ENCODE measurements around the gene SMKR1. TPM values are rescaled to one million over a fixed set of nuclear protein-coding genes. Genes with fewer than 3 reads are reported as not detected.
"Not testable (repeated sequence)": the region's sequence is repeated elsewhere in the genome, so short reads cannot be mapped to it uniquely, and the experiment has no call there.

Gene SMKR1
- total RNA-seq, 3 donors from 2014 or later: not detected

GRCh38 chr7:129525225-129525862 is 23.0 kb downstream of the SMKR1 start:
- Histone ChIP-seq H3K4me1 (no peaks in the 10 kb centered on the region), H3K36me3 (no peaks in the 10 kb centered on the region), H3K4me3 (no peak overlapping the region), H3K27ac (no peak overlapping the region), H3K27me3 (peaks cover 0 to 5% of the 10 kb centered on the region in 2 donors), H3K9me3 (no peaks in the 10 kb centered on the region)
- TF ChIP-seq POLR2AphosphoS5 (IDR thresholded peaks at IDR 0.05) (no peak), POLR2A (IDR thresholded peaks at IDR 0.05) (no peak), CTCF (IDR thresholded peaks at IDR 0.05) (no peak)
- no peak for DNase-seq (ENCODE audit: low spot score in 2 of 2)
- intact Hi-C loops (cut with DNase I; ENCODE audit: low total_unique reads): no loop called here

DNA sequence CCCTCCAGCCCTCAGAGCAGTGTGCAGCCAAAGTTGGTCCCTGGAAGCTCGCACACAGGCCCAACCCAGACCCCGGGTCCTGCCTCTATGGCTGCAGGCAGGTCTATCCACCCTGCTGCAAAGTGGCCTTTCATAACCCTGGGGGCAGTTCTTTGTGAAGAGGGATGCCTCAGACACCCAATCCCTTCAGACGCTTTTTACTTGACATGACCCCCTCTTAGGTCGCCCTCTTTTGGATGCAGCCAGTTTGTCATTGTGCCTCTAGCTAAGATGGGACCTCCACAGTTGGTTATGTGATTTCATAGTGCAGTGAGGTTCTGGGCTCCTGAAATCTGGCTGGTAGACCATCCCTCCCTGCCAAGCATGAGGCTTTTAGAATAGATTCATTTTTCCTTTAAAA is 27.3 kb downstream of the SMKR1 start:
- TF ChIP-seq CTCF (IDR thresholded peaks at IDR 0.05) (no peak), POLR2AphosphoS5 (IDR thresholded peaks at IDR 0.05) (no peak), POLR2A (IDR thresholded peaks at IDR 0.05) (no peak)
- H3K4me1 ChIP-seq: no peaks in the 10 kb centered on the region
- H3K27me3 ChIP-seq: no peaks in the 10 kb centered on the region
- intact Hi-C loops (cut with DNase I; ENCODE audit: low total_unique reads): no loop called here
- no peaks in the 10 kb centered on the region for H3K9me3 ChIP-seq
- H3K27ac ChIP-seq: no peak overlapping the region
- H3K4me3 ChIP-seq: no peak overlapping the region
- DNase-seq (ENCODE audit: low spot score in 2 of 2): no peak
- H3K36me3 ChIP-seq: no peaks in the 10 kb centered on the region

DNA sequence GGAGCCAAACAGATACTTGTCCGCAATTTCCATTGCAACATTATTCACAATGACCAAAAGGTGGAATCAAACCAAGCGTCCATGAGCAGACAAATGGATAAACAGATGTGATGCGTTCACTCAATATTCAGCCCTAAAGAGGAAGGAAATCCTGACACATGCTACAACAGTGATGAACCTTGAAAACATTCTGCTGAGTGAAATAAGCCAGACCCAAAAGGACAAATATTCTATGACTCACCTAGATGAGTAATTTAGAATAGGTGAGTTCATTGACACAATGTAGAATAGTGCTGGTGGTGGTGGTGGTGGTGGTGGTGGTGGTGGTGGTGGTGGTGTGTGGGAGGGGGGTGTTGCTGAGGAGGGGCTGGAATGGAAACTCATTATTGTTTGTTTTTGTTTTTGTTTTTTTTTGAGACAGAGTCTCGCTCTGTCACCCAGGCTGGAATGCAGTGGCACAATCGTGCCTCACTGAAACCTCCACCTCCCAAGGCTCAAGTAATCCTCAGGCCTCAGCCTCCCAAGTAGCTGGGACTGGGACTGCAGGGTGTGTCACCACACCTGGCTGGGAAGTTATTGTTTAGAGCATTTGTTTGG is 28.6 kb downstream of the SMKR1 start:
- Histone ChIP-seq H3K27ac (no peak overlapping the region), H3K9me3 (no peaks in the 10 kb centered on the region), H3K4me1 (no peaks in the 10 kb centered on the region), H3K36me3 (no peaks in the 10 kb centered on the region), H3K27me3 (no peaks in the 10 kb centered on the region), H3K4me3 (no peak overlapping the region)
- intact Hi-C loops (cut with DNase I; ENCODE audit: low total_unique reads): no loop called here
- no peak for TF ChIP-seq CTCF (IDR thresholded peaks at IDR 0.05)
- no peak for TF ChIP-seq POLR2A (IDR thresholded peaks at IDR 0.05)
- TF ChIP-seq POLR2AphosphoS5 (IDR thresholded peaks at IDR 0.05): no peak
- DNase-seq (ENCODE audit: low spot score in 2 of 2): no peak

GRCh38 chr7:129531721-129532120 is 29.4 kb downstream of the SMKR1 start:
- no peak for TF ChIP-seq CTCF (IDR thresholded peaks at IDR 0.05)
- no peak for TF ChIP-seq POLR2A (IDR thresholded peaks at IDR 0.05)
- no peak for TF ChIP-seq POLR2AphosphoS5 (IDR thresholded peaks at IDR 0.05)
- Histone ChIP-seq H3K9me3 (no peaks in the 10 kb centered on the region), H3K36me3 (no peaks in the 10 kb centered on the region), H3K27me3 (no peaks in the 10 kb centered on the region), H3K4me1 (no peaks in the 10 kb centered on the region), H3K27ac (no peak overlapping the region), H3K4me3 (no peak overlapping the region)
- intact Hi-C loops (cut with DNase I; ENCODE audit: low total_unique reads): no loop called here
- no peak for DNase-seq (ENCODE audit: low spot score in 2 of 2)

GRCh38 chr7:129532375-129532774 is 30.0 kb downstream of the SMKR1 start:
- H3K4me3 ChIP-seq: no peak overlapping the region
- no peaks in the 10 kb centered on the region for H3K4me1 ChIP-seq
- H3K27ac ChIP-seq: no peak overlapping the region
- DNase-seq (ENCODE audit: low spot score in 2 of 2): no peak
- no peaks in the 10 kb centered on the region for H3K27me3 ChIP-seq
- intact Hi-C loops (cut with DNase I; ENCODE audit: low total_unique reads): no loop called here
- no peak for TF ChIP-seq POLR2AphosphoS5 (IDR thresholded peaks at IDR 0.05)
- no peak for TF ChIP-seq POLR2A (IDR thresholded peaks at IDR 0.05)
- no peak for TF ChIP-seq CTCF (IDR thresholded peaks at IDR 0.05)
- H3K9me3 ChIP-seq: no peaks in the 10 kb centered on the region
- H3K36me3 ChIP-seq: no peaks in the 10 kb centered on the region

DNA sequence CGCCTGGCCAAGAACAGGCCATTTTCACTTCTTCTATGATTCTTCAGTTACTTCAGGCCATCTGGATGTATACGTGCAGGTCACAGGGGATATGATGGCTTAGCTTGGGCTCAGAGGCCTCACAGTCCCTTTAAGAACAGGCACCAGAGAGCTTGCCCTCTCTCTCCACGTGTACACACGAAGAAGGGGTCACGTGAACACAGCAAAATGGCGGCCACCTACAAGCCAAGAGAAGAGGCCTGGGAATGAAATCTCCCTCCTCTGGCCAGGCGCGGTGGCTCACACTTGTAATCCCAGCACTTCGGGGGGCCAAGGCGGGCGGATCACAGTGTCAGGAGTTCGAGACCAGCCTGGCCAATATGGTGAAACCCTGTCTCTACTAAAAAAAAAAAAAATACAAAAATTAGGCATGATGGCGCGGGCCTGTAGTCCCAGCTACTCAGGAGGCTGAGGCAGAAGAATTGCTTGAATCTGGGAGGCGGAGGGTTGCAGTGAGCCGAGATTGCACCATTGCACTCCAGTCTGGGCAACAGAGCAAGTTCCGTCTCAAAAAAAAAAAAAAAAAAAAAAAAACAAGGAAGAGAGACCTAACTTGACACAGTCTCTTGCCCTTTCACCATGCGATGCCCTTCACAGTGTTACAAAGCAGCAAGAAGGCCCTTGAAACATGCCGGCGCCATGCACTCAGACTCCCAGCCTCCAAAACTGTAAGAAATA is 32.4 kb downstream of the SMKR1 start:
- intact Hi-C loops (cut with DNase I; ENCODE audit: low total_unique reads); H3K4me3 ChIP-seq; H3K27me3 ChIP-seq; H3K4me1 ChIP-seq; H3K9me3 ChIP-seq; H3K27ac ChIP-seq; H3K36me3 ChIP-seq; DNase-seq (ENCODE audit: low spot score in 2 of 2): not testable (repeated sequence)
